GM19438 (cell line): ENCODE results near the gene HSPD1.

Source experiments
- ATAC-seq: cut with Tn5 transposase; IDR thresholded peaks from one replicate; pipeline ENCODE4 v1.9.1; 2021; ENCODE audit warnings: low read depth; ENCODE audit not compliant: unreplicated experiment

Gene HSPD1

DNA sequence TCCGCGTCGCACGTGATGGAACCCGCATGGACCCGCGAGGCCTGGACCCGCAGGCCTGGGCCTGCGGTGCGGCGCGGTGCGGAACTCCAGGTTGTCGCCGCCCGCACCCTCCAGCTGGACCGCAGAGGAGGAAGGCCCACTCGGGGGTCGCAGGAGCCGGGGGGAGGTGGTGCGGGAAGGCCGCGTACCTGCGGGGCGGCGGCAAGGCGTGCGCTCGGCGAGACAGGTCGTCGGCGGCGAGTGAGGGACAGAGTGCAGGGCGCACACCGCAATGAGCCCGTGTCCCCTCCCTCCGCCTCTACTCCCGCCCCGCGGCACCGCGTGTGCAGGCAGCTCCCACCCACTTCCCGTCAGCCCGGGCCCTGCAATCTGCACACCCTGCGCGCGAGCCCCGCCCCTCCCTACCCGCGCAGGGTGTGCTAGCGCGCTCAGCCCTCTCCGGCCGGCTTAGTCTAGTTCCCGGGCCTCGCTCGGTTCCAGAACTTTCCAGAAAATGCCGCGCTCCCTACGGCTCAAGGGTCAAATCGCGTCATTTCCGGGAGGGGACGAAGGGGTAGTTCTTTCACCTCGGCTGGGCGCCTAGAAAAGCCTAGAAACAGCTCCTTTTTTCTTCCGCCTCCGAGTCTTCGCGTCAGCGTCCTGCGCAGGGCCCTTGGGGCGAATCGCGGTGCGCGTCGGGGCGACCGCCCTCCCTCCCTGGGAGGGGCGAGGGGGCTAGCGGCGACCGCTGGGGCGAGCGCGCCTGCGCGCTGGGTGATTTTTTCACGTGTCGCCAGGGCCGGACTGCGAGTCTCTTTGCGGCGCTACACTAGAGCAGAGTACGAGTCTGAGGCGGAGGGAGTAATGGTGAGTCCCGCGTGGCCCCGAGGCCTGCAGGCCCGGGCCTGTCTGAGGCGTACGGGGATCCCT lies at the start of gene HSPD1, which contains the start of gene HSPE1:
HSPD1 (minus strand) TSS at position 247 of the 909 bp plus-strand sequence. CDS start 992 bp downstream, outside the sequence.
HSPE1 (plus strand) TSS at position 786 of the 909 bp plus-strand sequence; CDS start at position 844, 58 bp downstream.
- peak; percentile 68 for ATAC-seq

- ATAC-seq: no peak
Observed at GRCh38 chr2:197548582-197548981, 48.9 kb upstream of the HSPD1 start.

DNA sequence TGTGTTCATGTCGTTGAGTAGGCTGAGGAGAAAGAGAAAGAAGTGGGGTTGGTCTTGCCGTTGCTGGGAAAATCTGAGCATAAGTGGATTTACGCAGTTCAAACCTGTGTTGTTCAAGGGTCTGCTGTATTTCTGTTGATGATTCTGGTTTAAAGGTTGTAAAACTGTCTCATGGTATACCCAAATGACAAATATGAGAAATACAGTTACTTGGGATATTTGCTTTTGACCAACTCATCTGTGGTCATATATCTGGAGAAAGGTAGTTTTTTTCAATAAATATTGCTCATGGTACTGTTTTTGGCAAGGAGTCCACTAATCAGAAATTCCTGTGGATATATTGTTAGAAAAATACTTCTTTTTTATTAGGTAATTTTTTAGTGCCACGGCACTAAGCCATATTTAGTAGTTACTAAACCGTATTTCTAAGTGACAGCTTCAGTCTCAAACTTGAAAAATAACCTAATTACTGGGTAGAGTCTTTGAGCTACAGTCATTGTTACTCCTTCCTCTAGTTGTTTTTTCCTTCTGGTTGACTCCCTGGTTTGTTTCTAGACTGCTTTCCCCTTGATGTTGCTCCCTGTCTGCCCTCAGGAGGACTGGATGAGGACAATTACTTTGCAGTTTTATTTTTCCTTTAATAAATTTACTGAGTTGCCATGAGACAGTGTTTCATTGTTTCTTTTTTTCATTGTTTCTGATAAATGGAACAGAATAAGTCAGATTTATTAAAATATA lies 47.7 kb upstream of the HSPD1 start:
- ATAC-seq: no peak

GRCh38 chr2:197543206-197543605 lies 43.6 kb upstream of the HSPD1 start:
- no peak for ATAC-seq

DNA sequence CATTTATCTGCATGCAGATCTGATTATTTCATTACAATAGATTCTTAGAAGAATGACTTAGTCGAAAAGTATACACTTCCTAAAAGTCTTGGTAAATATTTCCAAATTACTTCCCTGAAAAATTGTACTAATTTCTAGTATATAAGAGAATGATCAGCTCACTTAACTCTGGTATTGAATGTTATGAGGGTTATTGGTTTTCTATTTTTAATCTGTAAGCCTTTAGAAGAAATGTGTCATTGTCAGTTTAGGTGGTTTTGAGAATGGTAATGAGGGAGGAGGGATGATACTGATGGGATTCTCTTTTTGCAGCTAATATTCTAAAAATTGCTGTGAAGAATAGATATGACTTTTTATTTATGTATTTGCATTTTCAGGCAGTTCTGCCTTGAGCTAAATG lies 40.1 kb upstream of the HSPD1 start:
- no peak for ATAC-seq

- ATAC-seq: no peak
Observed at GRCh38 chr2:197538412-197538811, 38.8 kb upstream of the HSPD1 start.

DNA sequence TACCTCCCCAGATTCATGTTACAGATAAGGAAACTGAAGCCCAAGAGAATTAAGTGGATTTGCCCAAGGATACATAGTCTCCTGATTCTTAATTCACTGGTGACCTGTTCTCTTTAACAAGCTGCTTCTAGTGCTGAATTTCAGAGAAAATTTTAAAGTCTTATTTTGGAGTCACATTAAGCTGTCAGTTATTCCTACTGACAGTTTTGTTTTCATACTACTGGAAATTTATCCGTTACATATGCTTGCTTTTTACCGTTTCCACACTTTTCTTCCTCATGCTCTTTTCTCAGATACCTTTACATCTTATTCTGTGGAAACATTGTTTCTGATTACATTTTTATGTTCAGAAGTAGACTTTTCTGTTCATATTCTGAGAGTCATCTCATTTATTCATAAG lies 17.5 kb upstream of the HSPD1 start:
- ATAC-seq: no peak

DNA sequence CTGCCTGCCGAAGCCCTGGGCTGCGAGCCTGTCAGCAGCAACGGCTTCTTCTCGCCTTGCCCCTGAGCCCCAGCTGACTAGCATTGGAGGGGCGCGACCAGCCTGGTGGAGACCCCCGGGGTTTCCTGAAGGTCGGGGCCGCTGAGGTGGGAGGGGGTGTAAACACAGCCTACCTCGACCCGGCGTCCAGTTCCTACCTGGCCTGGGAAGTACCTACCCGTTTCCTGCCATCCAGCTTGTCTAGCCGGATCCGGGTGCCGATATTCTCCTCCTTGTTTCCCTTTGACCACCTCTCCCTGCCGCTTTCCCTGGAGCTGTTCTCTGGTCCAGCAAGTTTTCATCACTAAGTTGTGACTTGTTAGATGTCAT lies 16.7 kb upstream of the HSPD1 start:
- peak; percentile 13 for ATAC-seq

- ATAC-seq: peak; percentile 93
Observed at GRCh38 chr2:197515739-197516392, 16.2 kb upstream of the HSPD1 start, which contains the start of gene MOB4. Gene MOB4, plus strand, starts transcription at chr2:197516066. Its CDS starts 21 bp downstream, at chr2:197516087.

DNA sequence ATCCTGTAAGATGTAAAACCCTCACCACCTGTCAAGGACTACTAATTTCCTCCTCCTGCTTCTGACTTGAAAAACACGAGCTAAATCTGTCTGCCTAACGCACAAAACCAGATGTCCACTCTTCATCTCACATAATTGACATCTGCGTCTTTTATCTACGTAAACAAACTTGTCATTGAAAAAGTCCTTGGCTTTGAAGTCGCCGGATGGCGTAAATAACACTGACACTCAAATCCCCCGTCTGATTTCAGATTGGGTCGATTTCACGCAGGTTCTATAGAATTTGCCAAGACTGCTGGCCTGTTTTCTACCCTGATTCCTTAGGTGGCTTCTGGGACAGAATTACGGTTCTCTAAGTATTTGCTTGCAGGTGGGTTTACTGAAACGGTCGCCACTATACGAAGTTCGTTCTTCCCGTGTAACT lies 15.7 kb upstream of the HSPD1 start:
- ATAC-seq: peak; percentile 5

GRCh38 chr2:197514754-197515153 lies 15.1 kb upstream of the HSPD1 start:
- ATAC-seq: no peak

GRCh38 chr2:197513915-197514314 lies 14.3 kb upstream of the HSPD1 start:
- ATAC-seq: no peak

DNA sequence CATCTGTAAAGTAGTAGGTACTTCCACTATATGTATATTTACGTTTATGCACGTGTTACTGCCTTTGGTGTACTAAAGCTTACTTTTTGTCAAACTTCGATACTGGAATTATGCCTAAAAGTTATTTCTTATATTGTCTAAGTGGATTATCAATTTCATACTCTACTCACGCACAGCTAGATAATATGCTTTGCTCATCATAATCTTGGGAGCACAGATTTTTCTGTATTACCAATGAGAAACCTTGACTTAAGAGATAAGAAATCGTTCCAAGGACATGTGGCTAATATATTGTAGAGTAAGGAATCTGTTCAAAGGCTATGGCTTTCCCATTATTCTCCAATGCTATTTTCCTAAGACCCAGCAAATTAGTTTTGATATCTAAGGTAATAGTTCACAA lies 7.0 kb upstream of the HSPD1 start:
- ATAC-seq: no peak

DNA sequence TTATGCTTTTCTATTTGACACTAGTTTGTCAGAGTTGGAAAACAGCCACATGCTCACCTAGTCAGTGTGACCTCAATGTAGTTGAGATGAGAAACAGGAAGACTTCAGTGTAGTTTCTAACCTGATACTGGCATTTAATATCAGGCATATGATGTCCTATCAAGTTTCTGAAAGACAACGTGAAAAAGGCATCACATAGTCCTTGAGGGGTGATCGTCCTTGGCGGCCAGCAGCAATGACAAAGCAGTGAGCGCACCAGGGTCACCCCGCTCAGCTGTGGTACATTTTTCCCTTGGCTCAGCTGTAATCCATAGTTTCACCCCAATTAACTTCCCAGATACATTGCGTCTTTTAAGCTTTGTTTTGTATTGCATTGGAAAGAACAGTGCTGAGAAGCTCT lies 4.9 kb upstream of the HSPD1 start:
- ATAC-seq: no peak

- no peak for ATAC-seq
Observed at GRCh38 chr2:197504000-197504399, 4.4 kb upstream of the HSPD1 start.

GRCh38 chr2:197502685-197503084 lies 3.0 kb upstream of the HSPD1 start:
- no peak for ATAC-seq

GRCh38 chr2:197502201-197502600 lies 2.6 kb upstream of the HSPD1 start:
- no peak for ATAC-seq

GRCh38 chr2:197500503-197501131 lies 977 bp upstream of the HSPD1 start:
- ATAC-seq: peak; percentile 3

DNA sequence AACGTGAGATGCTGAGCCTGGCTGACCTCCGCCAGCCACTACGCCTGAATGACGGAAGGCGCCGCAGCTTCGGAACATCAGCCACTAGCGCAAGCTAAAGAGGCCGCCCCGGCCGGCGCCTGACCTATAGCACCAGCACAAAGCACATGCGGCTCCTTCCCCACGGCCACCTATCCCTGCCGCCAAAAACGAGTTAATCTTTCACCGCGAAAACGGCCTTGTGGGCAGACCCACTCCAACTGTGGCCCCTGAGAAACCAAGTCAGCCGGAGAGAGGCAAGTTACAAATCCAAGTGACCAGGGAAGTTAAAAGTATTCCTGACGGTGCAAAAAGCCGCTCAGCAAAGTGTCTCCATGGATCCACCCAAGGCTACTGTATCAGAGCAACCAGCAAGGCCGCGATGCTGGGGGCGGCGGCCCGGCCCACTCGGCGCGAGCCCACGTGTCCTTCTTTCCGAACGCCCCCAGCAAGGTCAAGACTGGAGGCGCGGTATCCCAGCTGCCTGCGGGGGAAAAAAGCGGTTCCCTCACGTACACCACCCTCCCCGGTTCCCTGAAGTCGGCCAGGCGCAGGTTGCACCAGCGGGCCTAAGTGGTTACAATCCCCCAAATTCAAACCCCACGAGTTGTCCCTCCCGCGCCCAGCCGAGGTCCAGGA lies 575 bp downstream of the HSPD1 start:
- peak; percentile 32 for ATAC-seq
